ENCODE results near the gene PRSS38. TPM values are rescaled to one million over a fixed set of nuclear protein-coding genes. Genes with fewer than 3 reads are reported as not detected.

PRSS38 gene
- total RNA-seq, 1 experiment from 2014 or later = not detected

GRCh38 chr1:227786673-227787512, 28.6 kb upstream of the PRSS38 start:
- in situ Hi-C loops (cut with HindIII; ENCODE audit: low pct_unique_long_range_greater_than_20kb, low sequenced_read_pairs) = no loop called here
- POLR2A ChIA-PET = no interaction called here

More at GRCh38 chr1:227786673-227787512, 28.6 kb upstream of the PRSS38 start:
- H3K4me3 ChIP-seq (ENCODE audit: low read depth in 2 of 2, low read length in 2 of 2) = peak overlapping the region; percentile 67 to 82
- H3K27me3 ChIP-seq (ENCODE audit: control insufficient read depth, insufficient read depth, low read length) = no peaks in the 10 kb centered on the region
- H3K27ac ChIP-seq (ENCODE audit: low read length) = peak overlapping the region; percentile 79
- intact Hi-C loops (cut with micrococcal nuclease; ENCODE audit: unreplicated experiment) = no loop called here
- CTCF ChIA-PET = no interaction called here
- H3K4me1 ChIP-seq (ENCODE audit: control insufficient read depth, insufficient read depth, low read length) = peaks cover 17% of the 10 kb centered on the region
- TF ChIP-seq CTCF (IDR thresholded peaks at IDR 0.05) (no peak), POLR2AphosphoS5 (IDR thresholded peaks at IDR 0.05; ENCODE audit: low read depth, low read length) (no peak), TCF7L2 (IDR thresholded peaks at IDR 0.05; ENCODE audit: low read depth, low read length) (no peak), SIN3A (IDR thresholded peaks at IDR 0.05; ENCODE audit: borderline replicate concordance, insufficient read depth, low read depth, low read length) (no peak), REST (IDR thresholded peaks at IDR 0.05; ENCODE audit: insufficient read depth in 1 of 2, low read depth in 2 of 2, low read length in 1 of 2) (no peak)
- no TSS peak for BruUV-seq (replicated peaks)
- H3K9me3 ChIP-seq (ENCODE audit: control insufficient read depth, insufficient read depth, low read depth, low read length) = no peaks in the 10 kb centered on the region
- H3K36me3 ChIP-seq (ENCODE audit: control insufficient read depth, insufficient read depth, low read length) = no peaks in the 10 kb centered on the region
- ATAC-seq = no peak
- DNase-seq (ENCODE audit: low read depth, low spot score) = no peak
